GM18505 (cell line): ENCODE measurements around the gene CDC25A.

Experiments used
- ATAC-seq: cut with Tn5 transposase; IDR thresholded peaks from one replicate; pipeline ENCODE4 v1.9.1; 2021; ENCODE audit not compliant: unreplicated experiment
- POLR2A ChIP-seq: IDR thresholded peaks from 4 replicates; pipeline ENCODE4 v1.6.1; 2011; ENCODE audit warnings: borderline replicate concordance; ENCODE audit not compliant: insufficient read depth, insufficient read length; ENCODE audit errors: extremely low read depth

Gene CDC25A

GRCh38 chr3:48143567-48143966 lies 44.6 kb downstream of the CDC25A start:
- no peak for ATAC-seq
- TF ChIP-seq POLR2A: no peak

GRCh38 chr3:48142316-48142870 lies 45.8 kb downstream of the CDC25A start:
- TF ChIP-seq POLR2A: no peak
- no peak for ATAC-seq

GRCh38 chr3:48141604-48142137 lies 46.5 kb downstream of the CDC25A start:
- no peak for TF ChIP-seq POLR2A
- no peak for ATAC-seq

GRCh38 chr3:48140936-48141603 lies 47.1 kb downstream of the CDC25A start:
- ATAC-seq: no peak
- no peak for TF ChIP-seq POLR2A

GRCh38 chr3:48140336-48140757 lies 47.9 kb downstream of the CDC25A start:
- TF ChIP-seq POLR2A: no peak
- no peak for ATAC-seq

- no peak for ATAC-seq
- TF ChIP-seq POLR2A: no peak
Measured at GRCh38 chr3:48137425-48137999, 50.7 kb downstream of the CDC25A start.

- ATAC-seq: no peak
- no peak for TF ChIP-seq POLR2A
Measured at GRCh38 chr3:48135552-48136495, 52.4 kb downstream of the CDC25A start.

- no peak for TF ChIP-seq POLR2A
- no peak for ATAC-seq
Measured at GRCh38 chr3:48130321-48130904, 57.8 kb downstream of the CDC25A start.

- ATAC-seq: no peak
- no peak for TF ChIP-seq POLR2A
Measured at GRCh38 chr3:48129921-48130320, 58.3 kb downstream of the CDC25A start.

- no peak for ATAC-seq
- no peak for TF ChIP-seq POLR2A
Measured at GRCh38 chr3:48128774-48129173, 59.4 kb downstream of the CDC25A start.

GRCh38 chr3:48125886-48126622 lies 62.2 kb downstream of the CDC25A start:
- TF ChIP-seq POLR2A: no peak
- ATAC-seq: no peak

GRCh38 chr3:48125013-48125705 lies 63.1 kb downstream of the CDC25A start:
- TF ChIP-seq POLR2A: no peak
- ATAC-seq: no peak
